Lower leg skin (tissue), 3 donors: ENCODE measurements around the gene POC1A.

Experiments used
- POLR2A ChIP-seq, 2 donors: fragments of 450-650 bp; IDR thresholded peaks; one replicate each; pipeline ENCODE4 v1.6.1; 2016 to 2017; ENCODE audit warnings: antibody characterized with exemption in 2 of 2, mild to moderate bottlenecking in 1 of 2, moderate library complexity in 1 of 2
- TF ChIP-seq, protein P1 (sequence below), 3 donors: fragments of 450-650 bp; IDR thresholded peaks; one replicate each; pipeline ENCODE4 v1.5.1; 2016; ENCODE audit warnings: antibody characterized with exemption in 3 of 3, mild to moderate bottlenecking in 3 of 3, moderate library complexity in 2 of 3

GRCh38 chr3:52036222-52036694 lies 118.0 kb downstream of the POC1A start:
- TF ChIP-seq, protein P1, sequence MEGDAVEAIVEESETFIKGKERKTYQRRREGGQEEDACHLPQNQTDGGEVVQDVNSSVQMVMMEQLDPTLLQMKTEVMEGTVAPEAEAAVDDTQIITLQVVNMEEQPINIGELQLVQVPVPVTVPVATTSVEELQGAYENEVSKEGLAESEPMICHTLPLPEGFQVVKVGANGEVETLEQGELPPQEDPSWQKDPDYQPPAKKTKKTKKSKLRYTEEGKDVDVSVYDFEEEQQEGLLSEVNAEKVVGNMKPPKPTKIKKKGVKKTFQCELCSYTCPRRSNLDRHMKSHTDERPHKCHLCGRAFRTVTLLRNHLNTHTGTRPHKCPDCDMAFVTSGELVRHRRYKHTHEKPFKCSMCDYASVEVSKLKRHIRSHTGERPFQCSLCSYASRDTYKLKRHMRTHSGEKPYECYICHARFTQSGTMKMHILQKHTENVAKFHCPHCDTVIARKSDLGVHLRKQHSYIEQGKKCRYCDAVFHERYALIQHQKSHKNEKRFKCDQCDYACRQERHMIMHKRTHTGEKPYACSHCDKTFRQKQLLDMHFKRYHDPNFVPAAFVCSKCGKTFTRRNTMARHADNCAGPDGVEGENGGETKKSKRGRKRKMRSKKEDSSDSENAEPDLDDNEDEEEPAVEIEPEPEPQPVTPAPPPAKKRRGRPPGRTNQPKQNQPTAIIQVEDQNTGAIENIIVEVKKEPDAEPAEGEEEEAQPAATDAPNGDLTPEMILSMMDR (IDR thresholded peaks at IDR 0.05) = no peak
- no peak for TF ChIP-seq POLR2A (IDR thresholded peaks at IDR 0.05)
